K562 (cell line): ENCODE results near the gene BGN. TPM values are rescaled to one million over a fixed set of nuclear protein-coding genes. Genes with fewer than 3 reads are reported as not detected.

ENCODE experiments used
- ATAC-seq: fragments of 200-7000 bp; cut with Tn5 transposase; 3 replicates; pipeline ENCODE4 v1.9.1; 2020; ENCODE audit warnings: moderate library complexity
- BruUV-seq: library from RNA; stranded (reverse); fragments of 400-500 nt; replicated peaks from 2 replicates; lab custom pipeline; 2021; lab: Mats Ljungman, UMichigan
- CTCF ChIA-PET: fragments of 300-600 bp; formaldehyde crosslinking; extraction: SDS; loops from one replicate; lab custom pipeline; 2021; ENCODE audit warnings: low intra/inter-chr PET ratio; lab: Yijun Ruan, JAX
- POLR2A ChIA-PET: fragments of 300-600, 350-650 bp; sonication (Branson Sonifier 250); formaldehyde crosslinking; extraction: SDS; loops from one replicate; lab custom pipeline; 2021; ENCODE audit warnings: antibody characterized with exemption, inconsistent platforms; lab: Yijun Ruan, JAX
- DNase-seq, 4 experiments: peaks; one replicate each; pipeline versions ENCODE4 v3.0.0 to v3.0.0-alpha.2; 2011 to 2018; ENCODE audit warnings: low spot score in 3 of 4, mixed read lengths in 3 of 4; ENCODE audit errors: extremely low read depth in 1 of 4
- FAIRE-seq: peaks from 2 replicates; lab custom pipeline; 2011; peaks lifted over from hg19 to GRCh38; lab: Jason Lieb, UNC
- H2AFZ ChIP-seq: 2 replicates; pipeline ENCODE4 v1.6.0; 2011; ENCODE audit warnings: low read depth, low read length, control low read depth, inconsistent platforms
- H3K27ac ChIP-seq: fragments of 200-600 bp; 3 replicates; pipeline ENCODE4 v1.8.0; 2011; ENCODE audit warnings: low read depth, mild to moderate bottlenecking, control low read depth, inconsistent platforms, low read length, moderate library complexity, mixed read lengths; ENCODE audit errors: extremely low read depth
- H3K27me3 ChIP-seq, 2 experiments: fragments of 300-600 bp in 1 of 2; 2 replicates in 1 of 2; 3 replicates in 1 of 2; pipeline versions ENCODE4 v1.6.0 to v1.8.0; 2011; ENCODE audit warnings: inconsistent platforms in 2 of 2, low read length in 2 of 2, mild to moderate bottlenecking in 1 of 2, mixed read lengths in 1 of 2, moderate library complexity in 1 of 2; ENCODE audit not compliant: control insufficient read depth in 2 of 2, insufficient read depth in 2 of 2
- H3K36me3 ChIP-seq: fragments of 300-600 bp; 3 replicates; pipeline ENCODE4 v1.8.0; 2011; ENCODE audit warnings: mild to moderate bottlenecking, low read length, inconsistent platforms; ENCODE audit not compliant: control insufficient read depth, insufficient read depth
- H3K4me1 ChIP-seq, 2 experiments: fragments of 200-600 bp in 1 of 2; replicated peaks in 1 of 2; 2 replicates in 1 of 2; 3 replicates in 1 of 2; pipeline versions ENCODE4 v1.5.1 to v1.8.0; 2011; ENCODE audit warnings: inconsistent platforms in 2 of 2, low read length in 2 of 2, mild to moderate bottlenecking in 1 of 2, mixed read lengths in 1 of 2, moderate library complexity in 1 of 2; ENCODE audit not compliant: control insufficient read depth in 2 of 2, insufficient read depth in 2 of 2
- H3K4me2 ChIP-seq: 2 replicates; pipeline ENCODE4 v1.6.1; 2011; ENCODE audit warnings: low read length, control low read depth, inconsistent platforms, mixed read lengths; ENCODE audit not compliant: insufficient read depth
- H3K4me3 ChIP-seq: fragments of 200-600 bp; sonication (generic), shearing (Covaris generic); 2 replicates; pipeline ENCODE4 v1.5.1; 2016; ENCODE audit warnings: control low read depth, inconsistent platforms
- H3K79me2 ChIP-seq: fragments of 200-600 bp; 3 replicates; pipeline ENCODE4 v1.8.0; 2011; ENCODE audit warnings: low read length, inconsistent platforms; ENCODE audit not compliant: control insufficient read depth, insufficient read depth
- H3K9ac ChIP-seq, 2 experiments: 2 replicates each; pipeline versions ENCODE4 v1.6.0 to v1.6.1; 2011; ENCODE audit warnings: low read depth in 2 of 2, low read length in 2 of 2, control low read depth in 1 of 2, inconsistent platforms in 1 of 2, mild to moderate bottlenecking in 1 of 2, mixed read lengths in 1 of 2; ENCODE audit not compliant: insufficient read depth in 1 of 2
- H3K9me1 ChIP-seq: one replicate; pipeline ENCODE4 v1.6.0; 2011; ENCODE audit warnings: inconsistent platforms, mild to moderate bottlenecking, low read length, moderate library complexity; ENCODE audit not compliant: control insufficient read depth, insufficient read depth
- H3K9me3 ChIP-seq: replicated peaks from 2 replicates; pipeline ENCODE4 v1.5.1; 2011; ENCODE audit warnings: low read depth, low read length, inconsistent platforms; ENCODE audit not compliant: control insufficient read depth, insufficient read depth
- H4K20me1 ChIP-seq: replicated peaks from 2 replicates; pipeline ENCODE4 v1.6.1; 2011; ENCODE audit warnings: low read length, inconsistent platforms, mixed read lengths; ENCODE audit not compliant: control insufficient read depth, insufficient read depth
- MCM5 ChIP-seq: fragments of 450-650 bp; IDR thresholded peaks from 2 replicates; pipeline ENCODE4 v1.6.1; 2016; ENCODE audit warnings: low read depth
- PBX2 ChIP-seq, 2 experiments: IDR thresholded peaks in 1 of 2; conservative IDR thresholded peaks in 1 of 2; 2 replicates each; pipeline ENCODE4 v1.6.1; 2016; ENCODE audit warnings: low read depth in 2 of 2, mild to moderate bottlenecking in 1 of 2, missing compliant biosample characterization in 1 of 2, missing genetic modification characterization in 1 of 2, moderate library complexity in 1 of 2
- RBBP5 ChIP-seq: fragments of 200-600 bp; sonication (generic); IDR thresholded peaks from 2 replicates; pipeline ENCODE4 v1.6.1; 2012; ENCODE audit warnings: borderline replicate concordance, mild to moderate bottlenecking, low read length, control low read depth, inconsistent platforms; ENCODE audit not compliant: insufficient read depth, poor library complexity, severe bottlenecking
- SMAD2 ChIP-seq: fragments of 150-350 bp; IDR thresholded peaks from 2 replicates; pipeline ENCODE4 v1.6.1; 2014; ENCODE audit warnings: low read depth, mild to moderate bottlenecking, low read length
- SMARCB1 ChIP-seq: IDR thresholded peaks from 2 replicates; pipeline ENCODE4 v1.6.1; 2011; ENCODE audit warnings: improper control_type of control experiment, low read depth; ENCODE audit not compliant: insufficient read length
- STAT5A ChIP-seq: IDR thresholded peaks from 2 replicates; pipeline ENCODE4 v1.6.1; 2012; ENCODE audit warnings: low read length, inconsistent platforms, borderline replicate concordance
- ZBED1 ChIP-seq: IDR thresholded peaks from 2 replicates; pipeline ENCODE4 v1.6.1; 2014
- ZNF282 ChIP-seq: sonication (generic); formaldehyde crosslinking; IDR thresholded peaks from 2 replicates; pipeline ENCODE4 v1.8.1; 2023; ENCODE audit warnings: missing genetic modification reagents
- ZNF740 ChIP-seq, 3 experiments: fragments of 200-800 bp in 1 of 3; sonication (Bioruptor generic) in 1 of 3; sonication (generic) in 1 of 3; formaldehyde crosslinking in 1 of 3; IDR thresholded peaks; 2 replicates each; pipeline versions ENCODE4 v1.6.1 to v1.8.0; 2016 to 2022; ENCODE audit warnings: mild to moderate bottlenecking in 2 of 3, missing compliant biosample characterization in 2 of 3, missing genetic modification characterization in 2 of 3, missing genetic modification reagents in 1 of 3
- WGBS: fragments of 100-300 bp; shearing (Covaris generic); methylation state at CpG from one replicate; pipeline ENCODE4 v1.1.6; 2016; ENCODE audit warnings: low coverage, mixed read lengths; ENCODE audit not compliant: insufficient coverage; ENCODE audit errors: missing lambda C conversion rate; 5-methylcytosine and 5-hydroxymethylcytosine counted together
- in situ Hi-C: fragments of 300-500 bp; cut with MboI; formaldehyde crosslinking; loops from 4 replicates; pipeline ENCODE4 v1.15.0; 2018; ENCODE audit warnings: inconsistent platforms, mixed read lengths
- intact Hi-C: fragments of 100-400 bp; cut with micrococcal nuclease; formaldehyde crosslinking; loops from 2 replicates; pipeline ENCODE4 v1.14.2; 2022
- polyA plus RNA-seq, 8 experiments: library from polyadenylated mRNA; depleted of rRNA in 4 of 8; stranded (reverse) in 5 of 8; unstranded in 3 of 8; fragments of >200 nt; fragmentation: Nextera tagmentation in 2 of 8; fragmentation: Illumina TruSeq in 1 of 8; extraction: Ambion mirVana in 2 of 8; extraction: Trizol in 1 of 8; gene quantifications; 2 replicates each; pipeline versions ENCODE4 v1.2.1 to v1.2.3, GENCODE V29; 2011 to 2014; ENCODE audit warnings: inconsistent platforms in 1 of 8, missing spikeins in 1 of 8
- total RNA-seq, 7 experiments: library from RNA; depleted of rRNA in 6 of 7; stranded (reverse); fragments of >200 nt in 6 of 7; fragmentation: Illumina TruSeq in 2 of 7; extraction: Trizol in 2 of 7; gene quantifications; 2 replicates each; pipeline versions ENCODE4 v1.2.1 to v1.2.3, GENCODE V29; 2011 to 2021; ENCODE audit warnings: low replicate concordance in 1 of 7

BGN gene
- total and polyA plus RNA-seq, 9 of the 15 experiments (the other 6 are each of a cell fraction or from before 2014, with no cell fraction given) = 0.11 TPM; not detected in 8

- Histone ChIP-seq H3K9ac (no peak overlapping the region), H3K4me2 (no peak overlapping the region), H3K4me1 (peaks cover 0 to 6% of the 10 kb centered on the region in 2 experiments; a peak in 2 of 5 replicates), H2AFZ (no peak overlapping the region), H3K9me3 (no peaks in the 10 kb centered on the region), H3K27me3 (peaks cover 6 to 39% of the 10 kb centered on the region in 2 experiments; a peak in 4 of 5 replicates), H3K79me2 (no peaks in the 10 kb centered on the region), H3K4me3 (no peak overlapping the region), H4K20me1 (no peaks in the 10 kb centered on the region), H3K36me3 (no peaks in the 10 kb centered on the region), H3K9me1 (no peaks in the 10 kb centered on the region), H3K27ac (no peak overlapping the region)
- intact Hi-C loops = no loop called here
- ChIA-PET POLR2A (no interaction called here), CTCF (no interaction called here)
- DNase-seq (no peak), ATAC-seq (no peak), FAIRE-seq (no peak)
- BruUV-seq = no TSS peak
- in situ Hi-C loops = no loop called here
- WGBS = 6% methylated on average over 4 of the region's 21 CpGs
- TF ChIP-seq SMAD2 (no peak), SMARCB1 (no peak), MCM5 (no peak), PBX2 (CRISPR knock-in tag; IDR thresholded peaks at IDR 0.05; ENCODE audit: low read depth) (no peak), PBX2 (tag; conservative IDR thresholded peaks at IDR 0.05; ENCODE audit: low read depth) (no peak), ZBED1 (no peak), ZNF740 (CRISPR knock-in tag; IDR thresholded peaks at IDR 0.05) (no peak), ZNF740 (tag; IDR thresholded peaks at IDR 0.05) (no peak), ZNF282 (CRISPR knock-in tag) (no peak), STAT5A (no peak), RBBP5 (no peak)
Measured at GRCh38 chrX:153519569-153520286, 24.9 kb downstream of the BGN start.
